ENCODE data around the gene PKMYT1.

DNA sequence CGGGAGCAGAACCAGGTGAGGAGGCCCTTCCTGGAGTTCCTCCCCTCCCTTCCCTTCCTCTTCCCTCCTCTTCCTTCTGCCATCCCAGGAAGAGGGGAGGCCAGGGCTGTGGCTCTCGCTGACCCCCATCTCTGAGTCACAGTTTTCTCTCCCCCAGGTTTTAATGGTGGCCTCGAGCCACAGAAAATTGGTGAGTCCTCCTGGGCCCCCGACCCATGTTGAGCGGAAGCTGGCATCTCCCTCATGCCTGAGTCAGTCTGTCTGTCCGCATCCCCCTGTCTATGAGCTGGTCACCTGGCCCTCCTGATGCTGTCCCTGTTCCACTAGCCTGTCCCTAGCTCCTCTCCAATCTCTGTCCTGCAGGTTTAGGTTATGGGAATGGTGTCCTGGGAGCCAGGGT is 19.7 kb upstream of the PKMYT1 start:
- TF ChIP-seq POLR2A (IDR thresholded peaks at IDR 0.05; ENCODE audit: low read depth, low read length) (no peak), MXI1 (IDR thresholded peaks at IDR 0.05; ENCODE audit: borderline replicate concordance, low read depth, low read length) (no peak), RFX5 (IDR thresholded peaks at IDR 0.05; ENCODE audit: low read depth, low read length) (no peak), BHLHE40 (IDR thresholded peaks at IDR 0.05; ENCODE audit: low read depth, low read length) (no peak), MAZ (IDR thresholded peaks at IDR 0.05; ENCODE audit: borderline replicate concordance, low read depth, low read length) (no peak), RAD21 (IDR thresholded peaks at IDR 0.05; ENCODE audit: low read length) (no peak), SMC3 (IDR thresholded peaks at IDR 0.05; ENCODE audit: low read depth, low read length) (no peak), RCOR1 (IDR thresholded peaks at IDR 0.05; ENCODE audit: insufficient replicate concordance, low read length) (no peak), MAFK (IDR thresholded peaks at IDR 0.05; ENCODE audit: low read depth, low read length) (no peak), CEBPB (IDR thresholded peaks at IDR 0.05; ENCODE audit: low read depth, low read length) (no peak), CHD1 (IDR thresholded peaks at IDR 0.05; ENCODE audit: low read depth, low read length) (no peak)
- TF ChIP-seq, protein P1, sequence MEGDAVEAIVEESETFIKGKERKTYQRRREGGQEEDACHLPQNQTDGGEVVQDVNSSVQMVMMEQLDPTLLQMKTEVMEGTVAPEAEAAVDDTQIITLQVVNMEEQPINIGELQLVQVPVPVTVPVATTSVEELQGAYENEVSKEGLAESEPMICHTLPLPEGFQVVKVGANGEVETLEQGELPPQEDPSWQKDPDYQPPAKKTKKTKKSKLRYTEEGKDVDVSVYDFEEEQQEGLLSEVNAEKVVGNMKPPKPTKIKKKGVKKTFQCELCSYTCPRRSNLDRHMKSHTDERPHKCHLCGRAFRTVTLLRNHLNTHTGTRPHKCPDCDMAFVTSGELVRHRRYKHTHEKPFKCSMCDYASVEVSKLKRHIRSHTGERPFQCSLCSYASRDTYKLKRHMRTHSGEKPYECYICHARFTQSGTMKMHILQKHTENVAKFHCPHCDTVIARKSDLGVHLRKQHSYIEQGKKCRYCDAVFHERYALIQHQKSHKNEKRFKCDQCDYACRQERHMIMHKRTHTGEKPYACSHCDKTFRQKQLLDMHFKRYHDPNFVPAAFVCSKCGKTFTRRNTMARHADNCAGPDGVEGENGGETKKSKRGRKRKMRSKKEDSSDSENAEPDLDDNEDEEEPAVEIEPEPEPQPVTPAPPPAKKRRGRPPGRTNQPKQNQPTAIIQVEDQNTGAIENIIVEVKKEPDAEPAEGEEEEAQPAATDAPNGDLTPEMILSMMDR (conservative IDR thresholded peaks at IDR 0.05; ENCODE audit: low read depth, low read length): no peak
